Measurements from ENCODE around the gene AGPAT3.

AGPAT3 gene

DNA sequence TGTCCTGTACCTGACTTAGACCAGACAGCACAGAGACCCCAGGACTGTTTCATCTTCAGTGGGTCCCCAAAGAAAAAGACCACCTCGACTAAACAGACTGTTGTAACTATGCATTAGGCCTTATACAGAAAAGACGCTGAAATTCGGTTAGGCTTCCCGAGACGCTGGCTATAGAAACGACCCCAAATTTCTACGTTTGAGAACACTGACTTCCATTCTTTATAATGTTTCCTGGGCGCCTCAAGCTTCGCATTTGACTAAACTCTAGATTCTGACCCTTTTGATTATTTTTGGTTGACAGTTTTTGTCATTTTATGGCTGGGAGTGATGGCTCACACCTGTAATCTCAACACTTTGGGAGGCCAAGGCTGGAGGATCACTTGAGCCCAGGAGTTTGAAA lies 146.1 kb downstream of the AGPAT3 start:
- no peak overlapping the region for H3K4ac ChIP-seq (ENCODE audit: low read length)
- H4K91ac ChIP-seq (ENCODE audit: low read depth, low read length, poor library complexity): no peak overlapping the region
- no peak overlapping the region for H2AK5ac ChIP-seq (ENCODE audit: low read depth, low read length)
- H3K4me2 ChIP-seq (ENCODE audit: insufficient read depth, low read length, poor library complexity, severe bottlenecking): peak overlapping the region; percentile 65
- no CpG with 5 or more reads among the region's 9 CpGs for WGBS, 2 donors (ENCODE audit: extremely low coverage in 2 of 2, insufficient read length in 2 of 2, insufficient replicate concordance in 1 of 2)
- peaks cover 0 to 17% of the 10 kb centered on the region in 2 donors for H3K4me1 ChIP-seq (ENCODE audit: control insufficient read depth in 2 of 2, insufficient read depth in 1 of 2, low read depth in 1 of 2, low read length in 2 of 2)
- peak overlapping the region in 1 of 2 donors; percentile 92 for H3K4me3 ChIP-seq (ENCODE audit: low read length in 2 of 2)
- H3K27ac ChIP-seq (replicated peaks; ENCODE audit: low read length): no peak overlapping the region
- H3K36me3 ChIP-seq (replicated peaks in 1 of 2; ENCODE audit: control insufficient read depth in 2 of 2, insufficient read depth in 2 of 2, low read length in 2 of 2): no peaks in the 10 kb centered on the region
- H2BK120ac ChIP-seq (ENCODE audit: low read depth, low read length): no peak overlapping the region
- H3K14ac ChIP-seq (ENCODE audit: low read length): no peak overlapping the region
- H2BK15ac ChIP-seq (ENCODE audit: low read length): no peak overlapping the region
- H2AFZ ChIP-seq (ENCODE audit: low read length): peak overlapping the region; percentile 90
- no peak overlapping the region for H3K23ac ChIP-seq (ENCODE audit: low read depth, low read length, poor library complexity)
- no peak overlapping the region for H4K8ac ChIP-seq (ENCODE audit: low read depth, low read length)
- H3K27me3 ChIP-seq (ENCODE audit: control insufficient read depth in 3 of 3, insufficient read depth in 3 of 3, low read depth in 1 of 3, low read length in 3 of 3): no peaks in the 10 kb centered on the region
- no peak for DNase-seq (ENCODE audit: low spot score)
- H2BK12ac ChIP-seq (ENCODE audit: low read length): no peak overlapping the region
- no peak overlapping the region for H3K18ac ChIP-seq (ENCODE audit: low read length)
- H3K9ac ChIP-seq (ENCODE audit: low read depth, low read length, poor library complexity): no peak overlapping the region
- no peaks in the 10 kb centered on the region for H3K9me3 ChIP-seq (replicated peaks in 1 of 2; ENCODE audit: control insufficient read depth in 2 of 2, insufficient read depth in 1 of 2, low read depth in 1 of 2, low read length in 2 of 2)
- peaks cover 1% of the 10 kb centered on the region for H3K79me1 ChIP-seq (ENCODE audit: low read depth, low read length)
- H2BK5ac ChIP-seq (ENCODE audit: low read length): no peak overlapping the region

DNA sequence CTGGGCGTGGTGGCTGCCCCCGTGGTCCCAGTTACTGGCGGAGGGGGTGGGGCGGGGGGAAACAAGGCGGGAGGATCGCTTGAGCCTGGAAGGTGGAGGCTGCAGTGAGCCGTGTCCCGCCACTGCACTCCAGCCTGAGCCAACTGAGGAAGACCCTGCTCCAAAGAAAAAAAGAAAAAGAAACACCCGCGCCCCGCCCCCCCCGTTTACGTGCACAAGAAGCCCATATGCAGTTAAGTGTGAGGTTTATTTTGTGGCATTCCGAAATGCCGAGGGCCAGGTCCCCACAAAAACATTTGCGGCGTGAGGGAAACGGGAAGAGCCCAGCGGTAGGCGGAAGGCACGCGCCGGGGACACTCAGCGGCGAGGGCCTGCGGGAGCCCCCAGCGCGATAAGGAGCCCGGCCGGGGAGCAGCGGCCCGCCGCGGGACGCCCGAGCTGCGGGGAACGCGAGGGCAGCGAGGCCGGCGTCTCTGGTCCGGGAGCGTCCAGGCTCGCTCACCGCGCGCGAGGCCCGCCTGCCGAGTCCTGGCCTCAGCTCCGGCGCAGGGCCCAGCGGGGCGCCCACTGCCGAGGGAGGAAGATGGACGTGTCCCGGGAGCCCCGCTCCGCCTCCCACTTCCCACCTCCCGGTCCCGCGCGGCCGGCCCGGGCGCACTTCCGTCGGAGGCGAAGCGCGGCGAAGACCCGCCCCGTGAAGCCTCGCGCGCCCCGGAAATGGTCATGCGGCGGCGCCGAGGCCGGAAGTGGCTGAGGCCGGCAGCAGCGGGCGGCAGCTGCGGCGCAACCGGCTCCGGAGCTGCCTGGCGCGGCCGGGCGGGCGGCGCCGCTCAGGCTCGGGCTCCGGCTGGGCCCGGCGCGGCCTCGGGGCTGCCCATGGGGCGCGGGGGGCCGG lies 146.8 kb downstream of the AGPAT3 start, which contains the start of gene TRAPPC10:
Gene TRAPPC10 (plus strand): TSS at position 731 of the 895 bp plus-strand sequence. CDS start 185 bp downstream, outside the sequence.
- no peaks in the 10 kb centered on the region for H3K27me3 ChIP-seq (ENCODE audit: control insufficient read depth in 3 of 3, insufficient read depth in 3 of 3, low read depth in 1 of 3, low read length in 3 of 3)
- H2BK15ac ChIP-seq (ENCODE audit: low read length): no peak within 1 kb of the TSS
- peak within 1 kb of the TSS; percentile 88 for H3K27ac ChIP-seq (replicated peaks; ENCODE audit: low read length)
- H2BK12ac ChIP-seq (ENCODE audit: low read length): no peak within 1 kb of the TSS
- peak within 1 kb of the TSS; percentile 97 for H3K18ac ChIP-seq (ENCODE audit: low read length)
- H2AK5ac ChIP-seq (ENCODE audit: low read depth, low read length): peak within 1 kb of the TSS; percentile 86
- peak within 1 kb of the TSS; percentile 92 to 99 for H3K4me3 ChIP-seq (ENCODE audit: low read length in 2 of 2)
- H4K8ac ChIP-seq (ENCODE audit: low read depth, low read length): peak within 1 kb of the TSS; percentile 57
- DNase-seq (ENCODE audit: low spot score): peak; percentile 84
- peak within 1 kb of the TSS; percentile 93 for H3K9ac ChIP-seq (ENCODE audit: low read depth, low read length, poor library complexity)
- peaks cover 0 to 10% of the 10 kb centered on the region in 2 donors for H3K4me1 ChIP-seq (ENCODE audit: control insufficient read depth in 2 of 2, insufficient read depth in 1 of 2, low read depth in 1 of 2, low read length in 2 of 2)
- peak within 1 kb of the TSS; percentile 90 for H2AFZ ChIP-seq (ENCODE audit: low read length)
- WGBS, 2 donors (ENCODE audit: extremely low coverage in 2 of 2, insufficient read length in 2 of 2, insufficient replicate concordance in 1 of 2): no CpG with 5 or more reads among the region's 107 CpGs
- H3K36me3 ChIP-seq (replicated peaks in 1 of 2; ENCODE audit: control insufficient read depth in 2 of 2, insufficient read depth in 2 of 2, low read length in 2 of 2): no peaks in the 10 kb centered on the region
- H3K9me3 ChIP-seq (replicated peaks in 1 of 2; ENCODE audit: control insufficient read depth in 2 of 2, insufficient read depth in 1 of 2, low read depth in 1 of 2, low read length in 2 of 2): no peaks in the 10 kb centered on the region
- H3K4ac ChIP-seq (ENCODE audit: low read length): no peak within 1 kb of the TSS
- H3K14ac ChIP-seq (ENCODE audit: low read length): peak within 1 kb of the TSS; percentile 64
- H3K79me1 ChIP-seq (ENCODE audit: low read depth, low read length): no peaks in the 10 kb centered on the region
- H2BK5ac ChIP-seq (ENCODE audit: low read length): peak within 1 kb of the TSS; percentile 87
- peak within 1 kb of the TSS; percentile 84 for H3K4me2 ChIP-seq (ENCODE audit: insufficient read depth, low read length, poor library complexity, severe bottlenecking)
- H2BK120ac ChIP-seq (ENCODE audit: low read depth, low read length): no peak within 1 kb of the TSS
- no peak within 1 kb of the TSS for H4K91ac ChIP-seq (ENCODE audit: low read depth, low read length, poor library complexity)
- H3K23ac ChIP-seq (ENCODE audit: low read depth, low read length, poor library complexity): peak within 1 kb of the TSS; percentile 94

DNA sequence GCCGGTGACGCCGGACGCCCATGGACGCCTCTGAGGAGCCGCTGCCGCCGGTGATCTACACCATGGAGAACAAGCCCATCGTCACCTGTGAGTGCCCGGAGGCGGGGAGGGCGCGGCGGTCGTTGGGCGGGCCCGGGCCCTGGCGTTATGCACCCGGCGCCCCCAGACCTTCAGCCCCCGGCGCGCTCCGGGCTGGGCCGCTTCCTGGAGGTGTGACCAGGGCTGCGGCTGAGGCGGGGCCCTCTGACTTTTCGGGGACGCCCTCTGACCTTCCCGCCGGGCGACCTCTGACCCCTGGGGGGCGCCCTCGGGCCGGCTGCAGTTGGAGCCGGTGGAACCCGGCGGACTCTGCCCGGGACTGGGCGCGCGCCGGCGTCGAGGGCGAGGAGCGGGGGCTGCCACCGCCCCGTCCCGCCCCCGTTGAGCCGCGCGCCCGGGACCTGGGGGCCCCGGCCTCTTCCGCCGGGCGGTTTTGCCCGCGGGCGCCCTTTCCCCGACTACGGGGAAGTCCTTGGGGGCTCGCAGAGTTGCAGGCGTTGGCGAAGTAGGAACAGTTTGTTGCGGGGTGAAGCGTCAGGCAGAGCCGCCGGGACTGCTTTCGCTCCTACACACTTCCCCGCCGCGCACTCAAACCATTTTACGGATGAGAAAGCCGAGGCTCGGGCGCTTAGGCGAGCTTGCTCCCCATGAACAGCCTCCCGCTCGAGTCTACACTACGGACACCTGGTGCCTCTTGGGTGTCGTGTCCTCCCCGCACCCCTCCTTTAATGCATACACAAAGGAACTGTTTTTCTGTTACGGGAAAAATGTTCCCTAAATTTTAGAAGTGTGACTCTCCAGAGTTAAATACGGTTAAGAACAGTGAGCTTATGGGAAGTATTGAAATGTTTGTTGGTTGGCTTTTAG lies 147.7 kb downstream of the AGPAT3 start:
- Histone ChIP-seq H4K91ac (ENCODE audit: low read depth, low read length, poor library complexity) (no peak overlapping the region), H2BK120ac (ENCODE audit: low read depth, low read length) (no peak overlapping the region), H3K4me1 (ENCODE audit: control insufficient read depth in 2 of 2, insufficient read depth in 1 of 2, low read depth in 1 of 2, low read length in 2 of 2) (peaks cover 0 to 10% of the 10 kb centered on the region in 2 donors), H3K9me3 (replicated peaks in 1 of 2; ENCODE audit: control insufficient read depth in 2 of 2, insufficient read depth in 1 of 2, low read depth in 1 of 2, low read length in 2 of 2) (no peaks in the 10 kb centered on the region), H3K4me2 (ENCODE audit: insufficient read depth, low read length, poor library complexity, severe bottlenecking) (peak overlapping the region; percentile 84), H3K14ac (ENCODE audit: low read length) (peak overlapping the region; percentile 64), H2AFZ (ENCODE audit: low read length) (peak overlapping the region; percentile 83), H2BK5ac (ENCODE audit: low read length) (peak overlapping the region; percentile 87), H2BK15ac (ENCODE audit: low read length) (no peak overlapping the region), H4K8ac (ENCODE audit: low read depth, low read length) (no peak overlapping the region), H2BK12ac (ENCODE audit: low read length) (no peak overlapping the region), H3K4me3 (ENCODE audit: low read length in 2 of 2) (peak overlapping the region; percentile 92 to 99), H3K27ac (replicated peaks; ENCODE audit: low read length) (peak overlapping the region; percentile 69), H3K9ac (ENCODE audit: low read depth, low read length, poor library complexity) (peak overlapping the region; percentile 91), H3K27me3 (ENCODE audit: control insufficient read depth in 3 of 3, insufficient read depth in 3 of 3, low read depth in 1 of 3, low read length in 3 of 3) (no peaks in the 10 kb centered on the region), H3K18ac (ENCODE audit: low read length) (peak overlapping the region; percentile 67), H3K79me1 (ENCODE audit: low read depth, low read length) (no peaks in the 10 kb centered on the region), H2AK5ac (ENCODE audit: low read depth, low read length) (peak overlapping the region; percentile 38), H3K23ac (ENCODE audit: low read depth, low read length, poor library complexity) (peak overlapping the region; percentile 39), H3K36me3 (replicated peaks in 1 of 2; ENCODE audit: control insufficient read depth in 2 of 2, insufficient read depth in 2 of 2, low read length in 2 of 2) (no peaks in the 10 kb centered on the region), H3K4ac (ENCODE audit: low read length) (no peak overlapping the region)
- no CpG with 5 or more reads among the region's 87 CpGs for WGBS, 2 donors (ENCODE audit: extremely low coverage in 2 of 2, insufficient read length in 2 of 2, insufficient replicate concordance in 1 of 2)
- peak; percentile 71 for DNase-seq (ENCODE audit: low spot score)

Measured in neuronal stem cell (in vitro differentiated cells).